ENCODE measurements around the gene SRSF11.

The SRSF11 gene

DNA sequence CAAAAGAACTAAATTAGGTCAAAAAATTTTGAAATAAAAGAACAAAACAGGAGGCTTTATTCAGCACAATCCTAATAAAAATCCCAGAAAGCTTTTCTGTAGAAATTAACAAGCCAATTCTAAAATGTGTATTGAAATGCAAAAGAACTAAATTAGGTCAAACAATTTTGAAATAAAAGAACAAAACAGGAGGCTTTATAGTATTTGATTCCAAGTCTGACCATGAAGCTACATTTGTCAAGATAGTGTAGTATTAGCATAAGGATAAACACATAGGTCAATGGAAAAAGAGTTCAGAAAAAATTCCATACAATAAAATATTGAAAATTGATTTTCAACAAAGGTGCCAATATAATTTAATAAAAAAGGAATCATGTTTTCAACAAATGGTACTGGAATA, 26.6 kb upstream of the SRSF11 start:
- TF ChIP-seq FOXP2 (optimal IDR thresholded peaks at IDR 0.05; ENCODE audit: borderline replicate concordance, extremely low read depth, extremely low read length, insufficient read depth): no peak
- TF ChIP-seq, protein P1, sequence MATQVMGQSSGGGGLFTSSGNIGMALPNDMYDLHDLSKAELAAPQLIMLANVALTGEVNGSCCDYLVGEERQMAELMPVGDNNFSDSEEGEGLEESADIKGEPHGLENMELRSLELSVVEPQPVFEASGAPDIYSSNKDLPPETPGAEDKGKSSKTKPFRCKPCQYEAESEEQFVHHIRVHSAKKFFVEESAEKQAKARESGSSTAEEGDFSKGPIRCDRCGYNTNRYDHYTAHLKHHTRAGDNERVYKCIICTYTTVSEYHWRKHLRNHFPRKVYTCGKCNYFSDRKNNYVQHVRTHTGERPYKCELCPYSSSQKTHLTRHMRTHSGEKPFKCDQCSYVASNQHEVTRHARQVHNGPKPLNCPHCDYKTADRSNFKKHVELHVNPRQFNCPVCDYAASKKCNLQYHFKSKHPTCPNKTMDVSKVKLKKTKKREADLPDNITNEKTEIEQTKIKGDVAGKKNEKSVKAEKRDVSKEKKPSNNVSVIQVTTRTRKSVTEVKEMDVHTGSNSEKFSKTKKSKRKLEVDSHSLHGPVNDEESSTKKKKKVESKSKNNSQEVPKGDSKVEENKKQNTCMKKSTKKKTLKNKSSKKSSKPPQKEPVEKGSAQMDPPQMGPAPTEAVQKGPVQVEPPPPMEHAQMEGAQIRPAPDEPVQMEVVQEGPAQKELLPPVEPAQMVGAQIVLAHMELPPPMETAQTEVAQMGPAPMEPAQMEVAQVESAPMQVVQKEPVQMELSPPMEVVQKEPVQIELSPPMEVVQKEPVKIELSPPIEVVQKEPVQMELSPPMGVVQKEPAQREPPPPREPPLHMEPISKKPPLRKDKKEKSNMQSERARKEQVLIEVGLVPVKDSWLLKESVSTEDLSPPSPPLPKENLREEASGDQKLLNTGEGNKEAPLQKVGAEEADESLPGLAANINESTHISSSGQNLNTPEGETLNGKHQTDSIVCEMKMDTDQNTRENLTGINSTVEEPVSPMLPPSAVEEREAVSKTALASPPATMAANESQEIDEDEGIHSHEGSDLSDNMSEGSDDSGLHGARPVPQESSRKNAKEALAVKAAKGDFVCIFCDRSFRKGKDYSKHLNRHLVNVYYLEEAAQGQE (IDR thresholded peaks at IDR 0.05; ENCODE audit: insufficient read depth in 1 of 2, low read depth in 2 of 2, low read length in 2 of 2): no peak
- no peak for TF ChIP-seq TAF1 (IDR thresholded peaks at IDR 0.05; ENCODE audit: borderline replicate concordance, insufficient read depth, low read length)
- no peak for TF ChIP-seq SIN3A (IDR thresholded peaks at IDR 0.05; ENCODE audit: borderline replicate concordance, insufficient read depth, low read length)
- no peak for TF ChIP-seq POLR2AphosphoS5 (IDR thresholded peaks at IDR 0.05; ENCODE audit: low read depth, low read length)

DNA sequence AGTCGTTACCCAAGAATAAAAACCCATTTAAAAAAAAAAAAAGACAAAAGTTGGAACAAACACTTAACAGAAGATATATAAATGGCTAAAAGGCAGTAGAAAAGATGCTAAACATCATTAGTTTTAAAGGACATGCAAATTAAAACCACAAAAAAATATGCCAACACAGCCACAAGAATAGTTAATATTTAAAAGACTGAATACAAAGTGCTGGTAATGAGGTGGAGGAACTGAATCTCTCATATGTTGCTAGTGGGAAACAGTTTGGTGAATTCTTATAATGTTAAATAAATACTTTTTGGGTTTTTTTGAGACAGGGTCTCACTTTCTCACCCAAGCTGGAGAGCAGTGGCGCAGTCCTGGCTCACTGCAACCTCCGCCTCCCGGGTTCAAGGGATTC, 25.8 kb upstream of the SRSF11 start:
- TF ChIP-seq TAF1 (IDR thresholded peaks at IDR 0.05; ENCODE audit: borderline replicate concordance, insufficient read depth, low read length) (no peak), POLR2AphosphoS5 (IDR thresholded peaks at IDR 0.05; ENCODE audit: low read depth, low read length) (no peak), SIN3A (IDR thresholded peaks at IDR 0.05; ENCODE audit: borderline replicate concordance, insufficient read depth, low read length) (no peak), FOXP2 (optimal IDR thresholded peaks at IDR 0.05; ENCODE audit: borderline replicate concordance, extremely low read depth, extremely low read length, insufficient read depth) (no peak)
- TF ChIP-seq, protein P1 (IDR thresholded peaks at IDR 0.05; ENCODE audit: insufficient read depth in 1 of 2, low read depth in 2 of 2, low read length in 2 of 2): no peak

DNA sequence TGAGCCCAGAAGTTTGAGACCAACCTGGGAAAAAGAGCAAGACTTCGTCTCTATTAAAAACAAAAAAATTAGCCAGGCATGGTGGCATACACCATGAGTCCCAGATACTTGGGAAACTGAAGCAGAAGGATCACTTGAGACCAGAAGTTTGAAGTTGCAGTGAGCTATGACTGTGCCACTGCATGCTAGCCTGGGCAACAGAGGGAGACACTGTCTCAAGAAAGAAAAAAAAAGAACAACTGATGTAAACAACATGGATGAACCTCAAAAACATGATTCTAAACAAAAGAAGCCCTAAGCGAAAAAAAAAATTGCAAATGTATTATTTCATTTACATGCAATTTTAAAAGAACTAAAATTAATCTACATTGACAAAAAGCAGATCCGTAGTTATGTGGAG, 24.8 kb upstream of the SRSF11 start:
- TF ChIP-seq, protein P1 (IDR thresholded peaks at IDR 0.05; ENCODE audit: insufficient read depth in 1 of 2, low read depth in 2 of 2, low read length in 2 of 2): no peak
- TF ChIP-seq SIN3A (IDR thresholded peaks at IDR 0.05; ENCODE audit: borderline replicate concordance, insufficient read depth, low read length) (no peak), FOXP2 (optimal IDR thresholded peaks at IDR 0.05; ENCODE audit: borderline replicate concordance, extremely low read depth, extremely low read length, insufficient read depth) (no peak), POLR2AphosphoS5 (IDR thresholded peaks at IDR 0.05; ENCODE audit: low read depth, low read length) (no peak), TAF1 (IDR thresholded peaks at IDR 0.05; ENCODE audit: borderline replicate concordance, insufficient read depth, low read length) (no peak)

DNA sequence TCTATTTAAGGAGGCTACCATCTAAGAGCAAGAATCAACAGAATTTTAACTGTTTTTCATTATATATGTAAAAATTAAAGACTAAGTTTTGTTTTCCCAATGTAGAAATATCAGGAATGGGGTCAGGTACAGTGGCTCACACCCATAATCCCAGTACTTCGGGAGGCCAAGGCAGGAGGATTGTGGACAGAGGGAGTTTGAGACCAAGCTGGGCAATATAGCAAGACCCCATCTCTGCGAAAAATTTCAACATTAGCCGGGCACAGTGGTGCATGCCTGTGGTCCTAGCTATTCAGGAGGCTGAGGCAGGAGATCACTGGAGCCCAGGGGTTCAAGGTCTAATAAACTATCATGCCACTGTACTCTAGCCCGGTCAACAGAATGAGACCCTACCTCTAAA, 21.1 kb upstream of the SRSF11 start:
- TF ChIP-seq SIN3A (IDR thresholded peaks at IDR 0.05; ENCODE audit: borderline replicate concordance, insufficient read depth, low read length) (no peak), POLR2AphosphoS5 (IDR thresholded peaks at IDR 0.05; ENCODE audit: low read depth, low read length) (no peak), TAF1 (IDR thresholded peaks at IDR 0.05; ENCODE audit: borderline replicate concordance, insufficient read depth, low read length) (no peak), FOXP2 (optimal IDR thresholded peaks at IDR 0.05; ENCODE audit: borderline replicate concordance, extremely low read depth, extremely low read length, insufficient read depth) (no peak)
- TF ChIP-seq, protein P1 (IDR thresholded peaks at IDR 0.05; ENCODE audit: insufficient read depth in 1 of 2, low read depth in 2 of 2, low read length in 2 of 2): no peak
